HG03520 (cell line): ENCODE measurements around the gene GREB1L.
"Not testable (repeated sequence)": the region's sequence is repeated elsewhere in the genome, so short reads cannot be mapped to it uniquely, and the experiment has no call there.

Source experiments
- ATAC-seq: cut with Tn5 transposase; IDR thresholded peaks from one replicate; pipeline ENCODE4 v1.9.1; 2021; ENCODE audit warnings: mild to moderate bottlenecking, moderate library complexity; ENCODE audit not compliant: unreplicated experiment

GREB1L gene

DNA sequence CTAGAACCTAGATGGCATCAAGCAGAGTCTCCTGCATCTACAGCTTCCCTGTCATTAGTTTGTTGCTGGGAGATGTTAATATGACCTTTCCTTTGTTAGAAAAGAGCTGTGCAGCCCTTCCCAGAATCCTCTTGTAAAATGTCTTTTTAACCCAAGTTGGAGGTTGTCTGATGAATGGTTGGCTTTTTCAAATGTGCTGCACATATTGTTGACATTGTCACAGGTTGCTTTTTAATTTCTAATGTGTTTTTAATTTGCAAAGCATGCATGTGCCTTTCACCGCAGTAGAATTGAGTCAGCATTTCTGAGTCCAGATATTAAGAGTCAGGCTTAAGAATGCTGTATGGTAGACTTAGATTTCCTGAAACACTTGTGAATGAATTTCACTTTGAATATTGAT lies 120.8 kb downstream of the GREB1L start:
- no peak for ATAC-seq

GRCh38 chr18:21363348-21363747 lies 121.3 kb downstream of the GREB1L start:
- no peak for ATAC-seq

DNA sequence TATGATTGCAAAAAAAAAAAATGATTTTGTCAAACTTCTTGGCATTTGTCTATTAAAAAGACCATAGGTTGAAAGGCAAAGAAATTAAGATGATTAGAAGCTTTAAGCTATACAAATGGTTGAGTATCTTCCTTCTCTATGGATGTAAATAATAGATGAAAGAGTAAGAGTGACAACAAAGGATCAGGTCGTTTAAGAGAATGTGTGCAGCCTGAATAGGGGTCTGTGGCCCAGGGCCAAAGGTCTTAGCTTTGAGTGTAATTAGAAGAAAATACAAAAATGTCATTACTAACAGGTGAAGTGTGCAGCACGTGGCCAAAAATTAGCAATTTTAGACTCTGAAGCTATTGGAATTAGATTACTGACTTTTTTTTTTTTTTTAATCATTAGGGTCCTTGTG lies 122.4 kb downstream of the GREB1L start:
- ATAC-seq, result no peak

DNA sequence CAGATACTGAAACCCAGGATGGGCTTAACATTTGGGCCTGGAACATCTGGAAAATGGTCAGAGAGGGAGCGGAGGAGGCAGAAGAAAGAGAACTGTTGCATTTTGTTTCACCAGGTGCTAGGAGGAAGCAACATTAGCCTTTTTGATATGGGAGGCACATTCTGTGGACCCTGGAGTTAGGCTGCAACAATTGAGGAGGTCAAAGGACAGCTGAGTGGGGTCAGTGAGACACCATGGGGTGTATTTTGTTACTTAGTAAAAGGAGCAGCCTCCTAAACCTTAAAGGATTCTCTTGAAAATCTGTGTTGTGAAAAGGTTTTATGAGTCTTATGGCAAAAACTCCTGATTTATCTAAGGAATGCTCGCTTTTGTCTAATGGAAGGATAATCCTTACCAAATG lies 124.9 kb downstream of the GREB1L start:
- no peak for ATAC-seq

DNA sequence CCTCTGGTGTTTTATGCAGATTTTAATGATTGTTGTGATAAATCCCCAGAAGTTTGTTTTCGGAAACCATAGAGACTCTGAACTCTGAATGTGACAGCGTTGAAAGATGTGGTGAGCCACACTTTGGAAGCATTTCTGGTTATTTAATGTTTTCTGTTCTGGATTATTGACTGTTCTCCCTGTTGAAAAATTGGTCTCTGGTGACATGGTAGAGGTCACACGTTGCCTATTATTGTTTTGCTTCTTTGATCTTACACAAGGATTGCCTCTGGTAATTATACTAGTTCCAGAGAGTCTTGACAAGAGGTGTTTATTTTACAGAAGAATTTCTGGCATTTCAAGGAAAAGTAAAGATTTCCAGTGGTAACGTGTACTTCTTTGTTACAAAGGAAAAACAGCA lies 127.1 kb downstream of the GREB1L start:
- ATAC-seq, result no peak

GRCh38 chr18:21369597-21369996 lies 127.6 kb downstream of the GREB1L start:
- not testable (repeated sequence) for ATAC-seq

- ATAC-seq, result no peak
These were observed 141.0 kb downstream of the GREB1L start for GRCh38 chr18:21383031-21383430.

GRCh38 chr18:21386523-21387240 lies 144.7 kb downstream of the GREB1L start:
- ATAC-seq, result no peak

- no peak for ATAC-seq
These were observed 145.9 kb downstream of the GREB1L start for GRCh38 chr18:21387886-21388285.

DNA sequence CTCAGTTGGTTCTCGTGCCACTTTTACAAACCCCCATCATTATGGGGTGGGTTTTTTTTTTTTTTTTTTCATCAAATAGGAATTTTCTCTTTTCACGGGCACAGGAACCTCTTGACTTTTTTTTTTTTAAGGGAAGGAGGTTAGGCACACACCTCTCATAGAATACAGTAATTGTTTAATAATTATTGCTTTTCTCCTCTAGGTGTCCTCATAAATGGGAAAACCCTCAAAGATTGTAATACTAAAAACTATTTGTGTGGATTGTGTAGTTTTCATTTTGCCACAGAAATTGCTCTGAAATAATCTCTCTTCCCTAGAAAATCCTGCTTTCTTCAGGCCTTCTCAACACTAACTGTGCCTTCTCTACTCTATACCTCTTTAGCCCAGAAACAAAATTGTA lies 147.3 kb downstream of the GREB1L start:
- no peak for ATAC-seq

DNA sequence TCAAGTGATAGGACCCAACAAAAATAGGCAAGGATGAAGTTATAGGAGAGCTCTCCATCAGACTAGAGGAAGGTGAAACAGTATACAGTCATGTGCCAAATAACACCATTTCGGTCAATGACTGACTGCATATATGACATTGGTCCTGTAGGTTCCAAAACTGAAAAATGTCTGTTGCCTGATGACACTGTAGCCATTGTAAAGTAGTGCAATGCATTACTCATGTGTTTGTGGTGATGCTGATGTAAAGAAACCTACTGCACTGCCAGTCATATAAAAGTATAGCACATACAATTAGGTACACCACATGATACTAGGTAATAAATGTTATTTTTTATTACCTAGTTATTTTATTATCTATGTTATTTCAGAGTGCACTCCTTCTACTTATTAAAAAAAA lies 147.9 kb downstream of the GREB1L start:
- ATAC-seq, result no peak

GRCh38 chr18:21391074-21391673 lies 149.1 kb downstream of the GREB1L start:
- ATAC-seq, result no peak

- ATAC-seq, result no peak
These were observed 152.0 kb downstream of the GREB1L start for GRCh38 chr18:21393986-21394385.

DNA sequence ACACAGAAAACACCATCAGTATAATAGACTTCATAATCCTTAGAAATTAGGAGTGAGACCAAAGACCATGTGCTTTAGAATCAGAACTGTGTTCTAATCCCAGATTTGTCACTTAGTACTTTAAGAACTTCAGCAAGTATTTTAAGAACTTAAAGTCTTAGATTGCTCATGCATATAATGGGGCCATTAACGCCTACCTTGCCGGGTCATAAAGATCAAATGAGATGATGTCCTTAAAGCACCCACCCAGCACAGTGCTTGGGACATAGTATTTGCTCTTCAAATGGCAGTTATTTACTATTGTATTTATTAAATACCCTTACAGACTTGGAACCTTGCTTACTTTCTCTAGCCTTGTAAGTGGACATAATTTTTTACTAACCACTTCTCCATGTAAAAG lies 156.1 kb downstream of the GREB1L start:
- no peak for ATAC-seq

GRCh38 chr18:21402272-21402671 lies 160.2 kb downstream of the GREB1L start:
- ATAC-seq, result no peak

GRCh38 chr18:21404426-21404825 lies 162.4 kb downstream of the GREB1L start:
- ATAC-seq, result no peak

DNA sequence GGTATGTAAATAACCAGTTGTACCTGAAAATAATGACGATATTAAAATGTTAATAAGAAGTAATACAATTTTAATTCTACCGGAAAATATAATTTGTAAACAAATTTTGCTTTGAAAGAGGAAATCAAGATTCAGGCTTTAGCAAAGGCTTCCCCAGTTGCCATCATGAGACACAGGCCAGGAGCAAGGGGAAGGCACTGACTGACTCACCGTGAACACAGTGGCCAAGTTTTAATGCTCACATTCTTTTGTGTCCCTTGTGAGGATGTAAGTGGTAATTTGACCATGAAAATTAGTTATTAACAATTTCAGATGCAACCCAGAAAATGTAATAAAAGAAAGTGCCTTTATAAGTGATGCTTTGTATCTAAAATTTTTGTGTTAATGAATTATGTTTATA lies 164.1 kb downstream of the GREB1L start:
- ATAC-seq, result no peak

DNA sequence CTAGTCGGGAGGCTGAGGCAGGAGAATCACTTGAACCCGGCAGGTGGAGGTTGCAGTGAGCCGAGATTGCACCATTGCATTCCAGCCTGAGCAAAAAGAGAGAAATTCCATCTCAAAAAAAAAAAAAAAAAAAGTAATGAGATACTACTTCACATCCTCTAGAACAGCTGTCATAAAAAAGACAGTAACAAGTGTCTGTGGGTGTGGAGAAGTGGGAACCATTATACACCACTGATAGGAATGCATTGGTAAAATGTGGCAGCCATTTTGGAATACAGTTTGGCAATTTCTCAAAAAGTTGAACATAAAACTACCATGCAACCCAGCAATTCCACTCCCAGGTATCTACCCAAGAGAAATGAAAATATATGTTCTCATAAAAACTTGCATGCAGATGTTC lies 166.6 kb downstream of the GREB1L start:
- no peak for ATAC-seq

- ATAC-seq, result no peak
These were observed 191.4 kb downstream of the GREB1L start for GRCh38 chr18:21433436-21433835.

DNA sequence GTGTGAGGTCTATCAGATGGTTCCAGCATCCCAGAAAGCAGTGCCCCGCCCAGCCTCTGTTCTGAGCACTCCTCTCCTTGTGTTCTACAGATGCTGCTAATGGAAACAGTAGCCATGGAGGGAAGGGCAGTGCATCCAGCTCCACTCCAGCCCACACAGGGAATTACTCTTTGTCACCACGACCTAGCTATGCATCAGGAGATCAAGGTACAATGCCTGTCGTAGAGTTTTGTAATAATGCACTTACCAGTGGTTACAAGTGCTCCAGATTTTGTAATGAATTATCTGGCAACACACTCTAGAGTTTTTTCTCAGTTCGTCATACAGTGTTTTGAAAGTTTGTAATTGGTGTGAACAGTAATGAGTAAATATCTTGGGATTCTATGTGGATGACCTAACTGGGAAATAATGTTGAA lies 197.4 kb downstream of the GREB1L start:
- ATAC-seq, result no peak

DNA sequence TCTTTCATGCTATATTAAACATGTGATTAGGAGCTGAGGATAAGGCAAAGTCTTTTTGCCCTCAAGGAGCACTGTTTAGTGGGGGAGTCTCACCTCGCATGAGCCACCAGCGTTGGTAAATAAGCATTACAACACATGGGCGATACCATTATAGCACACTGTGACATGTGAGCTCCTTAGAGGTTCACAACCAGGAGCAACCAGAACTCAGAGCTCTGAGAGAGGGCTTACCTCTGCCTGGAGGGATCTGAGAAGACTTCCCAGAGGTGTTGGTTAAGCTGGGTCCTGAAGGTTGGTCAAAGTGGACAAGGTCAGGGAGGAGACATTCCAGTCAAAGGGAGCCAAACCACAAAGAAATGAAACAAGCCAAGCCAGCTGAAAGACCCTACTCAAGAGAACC lies 199.6 kb downstream of the GREB1L start:
- no peak for ATAC-seq

GRCh38 chr18:21443776-21444464 lies 201.9 kb downstream of the GREB1L start:
- ATAC-seq, result no peak
